ENCODE measurements around the gene IL20. TPM values are rescaled to one million over a fixed set of nuclear protein-coding genes. Genes with fewer than 3 reads are reported as not detected.

IL20 gene
- total and polyA plus RNA-seq, 2 experiments from 2014 or later, result not detected

DNA sequence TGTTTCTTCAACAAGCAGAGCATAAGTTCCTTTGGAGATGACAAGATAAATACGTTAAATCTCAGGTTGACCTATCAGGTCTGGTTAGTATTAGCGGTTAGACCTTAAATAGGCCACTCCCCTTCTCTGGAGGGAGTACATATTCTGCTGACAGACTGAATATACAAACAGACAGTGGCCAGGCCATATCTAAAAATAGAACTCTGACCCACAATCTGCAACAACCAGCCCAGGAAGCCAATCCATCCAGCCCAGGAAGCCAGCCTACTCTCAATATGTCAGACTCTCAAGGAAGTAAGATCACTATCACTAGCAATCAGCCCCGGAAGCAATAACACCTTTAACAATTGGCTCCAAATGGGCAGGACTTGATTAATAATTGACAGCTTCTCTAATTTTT, 6.7 kb downstream of the IL20 start:
- Histone ChIP-seq H3K27me3 (replicated peaks; ENCODE audit: insufficient read depth) (no peaks in the 10 kb centered on the region), H2AFZ (no peak overlapping the region), H3K4me3 (no peak overlapping the region), H3K9me2 (ENCODE audit: insufficient read depth) (no peaks in the 10 kb centered on the region), H3K9ac (no peak overlapping the region), H3K4me2 (ENCODE audit: unreplicated experiment) (no peak overlapping the region), H3K27ac (no peak overlapping the region), H3K4me1 (ENCODE audit: insufficient read depth) (peaks cover 18% of the 10 kb centered on the region; the same call in 1 of the 2 replicates), H3K36me3 (ENCODE audit: low read depth) (no peaks in the 10 kb centered on the region), H4K20me1 (ENCODE audit: insufficient read depth) (no peaks in the 10 kb centered on the region), H3K9me3 (ENCODE audit: low read depth) (no peaks in the 10 kb centered on the region), H3F3A (ENCODE audit: insufficient read depth) (peaks cover 14% of the 10 kb centered on the region), H3K79me2 (ENCODE audit: insufficient read depth) (no peaks in the 10 kb centered on the region)
- WGBS, 2 experiments (ENCODE audit: low coverage in 1 of 2, low lambda C conversion rate in 2 of 2, missing lambda C conversion rate in 2 of 2), result 62 to 67% methylated on average over 3 of the region's 3 CpGs
- TF ChIP-seq EZH2 (IDR thresholded peaks at IDR 0.05; ENCODE audit: insufficient read depth, poor library complexity, severe bottlenecking), result no peak
- DNase-seq, result no peak
- in situ Hi-C loops (cut with MboI), result no loop called here

GRCh38 chr1:206873603-206874188, 8.3 kb downstream of the IL20 start:
- no peaks in the 10 kb centered on the region for H4K20me1 ChIP-seq (ENCODE audit: insufficient read depth)
- H2AFZ ChIP-seq, result peak overlapping the region; percentile 45; the same call in 1 of the 2 replicates
- no peak overlapping the region for H3K4me2 ChIP-seq (ENCODE audit: unreplicated experiment)
- no peaks in the 10 kb centered on the region for H3K79me2 ChIP-seq (ENCODE audit: insufficient read depth)
- peaks cover 5% of the 10 kb centered on the region; the same call in 1 of the 2 replicates for H3K4me1 ChIP-seq (ENCODE audit: insufficient read depth)
- peaks cover 4% of the 10 kb centered on the region for H3K9me3 ChIP-seq (ENCODE audit: low read depth)
- H3K27me3 ChIP-seq (replicated peaks; ENCODE audit: insufficient read depth), result no peaks in the 10 kb centered on the region
- TF ChIP-seq EZH2 (IDR thresholded peaks at IDR 0.05; ENCODE audit: insufficient read depth, poor library complexity, severe bottlenecking) (no peak), EZH2phosphoT487 (IDR thresholded peaks at IDR 0.05; ENCODE audit: insufficient read depth, low read depth) (no peak)
- 83 to 88% methylated on average over 3 of the region's 3 CpGs for WGBS, 2 experiments (ENCODE audit: low coverage in 1 of 2, low lambda C conversion rate in 2 of 2, missing lambda C conversion rate in 2 of 2)
- H3K27ac ChIP-seq, result no peak overlapping the region
- no peak overlapping the region for H3K4me3 ChIP-seq
- DNase-seq, result no peak
- H3K36me3 ChIP-seq (ENCODE audit: low read depth), result no peaks in the 10 kb centered on the region
- in situ Hi-C loops (cut with MboI), result no loop called here
- no peaks in the 10 kb centered on the region for H3K9me2 ChIP-seq (ENCODE audit: insufficient read depth)
- no peaks in the 10 kb centered on the region for H3F3A ChIP-seq (ENCODE audit: insufficient read depth)
- no peak overlapping the region for H3K9ac ChIP-seq

- 57 to 60% methylated on average over 3 of the region's 3 CpGs for WGBS, 2 experiments (ENCODE audit: low coverage in 1 of 2, low lambda C conversion rate in 2 of 2, missing lambda C conversion rate in 2 of 2)
Measured at GRCh38 chr1:206875752-206876377, 10.4 kb downstream of the IL20 start.

DNA sequence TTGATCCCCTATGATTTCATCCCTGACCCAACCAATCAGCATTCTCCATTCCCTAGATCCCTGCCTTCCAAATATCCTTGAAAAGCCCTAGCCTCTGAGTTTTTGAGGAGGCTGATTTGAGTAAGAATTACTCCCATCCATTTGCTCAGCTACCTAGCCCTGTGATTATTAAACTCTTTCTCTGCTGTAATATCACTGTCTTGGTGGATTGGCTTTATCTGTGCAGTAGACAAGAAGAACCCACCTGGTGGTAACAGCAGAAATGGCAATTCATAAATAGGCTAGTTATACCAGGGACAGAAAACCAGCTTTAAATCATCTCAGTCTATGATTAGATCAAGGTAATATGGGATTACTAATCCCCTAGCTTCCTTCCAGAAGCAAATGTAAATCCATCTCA, 13.0 kb downstream of the IL20 start:
- no peak overlapping the region for H3K9ac ChIP-seq

More at GRCh38 chr1:206875752-206876377, 10.4 kb downstream of the IL20 start:
- peaks cover 5% of the 10 kb centered on the region; the same call in 1 of the 2 replicates for H3K4me1 ChIP-seq (ENCODE audit: insufficient read depth)
- H3F3A ChIP-seq (ENCODE audit: insufficient read depth), result no peaks in the 10 kb centered on the region
- H3K36me3 ChIP-seq (ENCODE audit: low read depth), result no peaks in the 10 kb centered on the region
- no peak overlapping the region for H3K4me3 ChIP-seq
- no peaks in the 10 kb centered on the region for H3K79me2 ChIP-seq (ENCODE audit: insufficient read depth)
- H2AFZ ChIP-seq, result no peak overlapping the region
- no peaks in the 10 kb centered on the region for H3K27me3 ChIP-seq (replicated peaks; ENCODE audit: insufficient read depth)
- in situ Hi-C loops (cut with MboI), result no loop called here
- no peaks in the 10 kb centered on the region for H4K20me1 ChIP-seq (ENCODE audit: insufficient read depth)
- H3K4me2 ChIP-seq (ENCODE audit: unreplicated experiment), result no peak overlapping the region
- DNase-seq, result no peak
- no peaks in the 10 kb centered on the region for H3K9me2 ChIP-seq (ENCODE audit: insufficient read depth)
- no peak overlapping the region for H3K9ac ChIP-seq
- TF ChIP-seq EZH2 (IDR thresholded peaks at IDR 0.05; ENCODE audit: insufficient read depth, poor library complexity, severe bottlenecking), result no peak
- TF ChIP-seq EZH2phosphoT487 (IDR thresholded peaks at IDR 0.05; ENCODE audit: insufficient read depth, low read depth), result no peak
- H3K27ac ChIP-seq, result no peak overlapping the region
- H3K9me3 ChIP-seq (ENCODE audit: low read depth), result peaks cover 4% of the 10 kb centered on the region

More for the DNA sequence above, 13.0 kb downstream of the IL20 start:
- H3K9me2 ChIP-seq (ENCODE audit: insufficient read depth), result no peaks in the 10 kb centered on the region
- H4K20me1 ChIP-seq (ENCODE audit: insufficient read depth), result no peaks in the 10 kb centered on the region
- H3K79me2 ChIP-seq (ENCODE audit: insufficient read depth), result no peaks in the 10 kb centered on the region
- no peak for DNase-seq
- no peak for TF ChIP-seq EZH2phosphoT487 (IDR thresholded peaks at IDR 0.05; ENCODE audit: insufficient read depth, low read depth)
- H3F3A ChIP-seq (ENCODE audit: insufficient read depth), result no peaks in the 10 kb centered on the region
- peaks cover 4% of the 10 kb centered on the region for H3K9me3 ChIP-seq (ENCODE audit: low read depth)
- H3K27ac ChIP-seq, result no peak overlapping the region
- in situ Hi-C loops (cut with MboI), result no loop called here
- H2AFZ ChIP-seq, result no peak overlapping the region
- H3K4me3 ChIP-seq, result no peak overlapping the region
- no peak overlapping the region for H3K4me2 ChIP-seq (ENCODE audit: unreplicated experiment)
- H3K4me1 ChIP-seq (ENCODE audit: insufficient read depth), result peaks cover 4% of the 10 kb centered on the region; the same call in 1 of the 2 replicates
- H3K36me3 ChIP-seq (ENCODE audit: low read depth), result no peaks in the 10 kb centered on the region
- H3K27me3 ChIP-seq (replicated peaks; ENCODE audit: insufficient read depth), result no peaks in the 10 kb centered on the region
